ENCODE data around the gene TBX2.

Gene TBX2

GRCh38 chr17:61412143-61412859, 12.7 kb downstream of the TBX2 start:
- DNase-seq, result peak in 51 of 56 donors; percentile 20 to 87 (median 64)

GRCh38 chr17:61412860-61413660, 13.4 kb downstream of the TBX2 start:
- DNase-seq, result no peak

GRCh38 chr17:61413661-61414126, 14.1 kb downstream of the TBX2 start:
- DNase-seq, result no peak

- DNase-seq, result no peak
Observed at GRCh38 chr17:61414141-61414935, 14.7 kb downstream of the TBX2 start.

- DNase-seq, result no peak
Observed at GRCh38 chr17:61414936-61415251, 15.3 kb downstream of the TBX2 start.

- no peak for DNase-seq
Observed at GRCh38 chr17:61415374-61416210, 15.9 kb downstream of the TBX2 start.

GRCh38 chr17:61416211-61416539, 16.5 kb downstream of the TBX2 start:
- DNase-seq, result no peak

- peak in 47 of 56 donors; percentile 11 to 82 (median 50) for DNase-seq
Observed at GRCh38 chr17:61416540-61417363, 17.1 kb downstream of the TBX2 start.

- DNase-seq, result no peak
Observed at GRCh38 chr17:61418449-61418848, 18.8 kb downstream of the TBX2 start.

- DNase-seq, result no peak
Observed at GRCh38 chr17:61419496-61420046, 19.9 kb downstream of the TBX2 start.

GRCh38 chr17:61420052-61420451, 20.4 kb downstream of the TBX2 start:
- DNase-seq, result no peak

GRCh38 chr17:61420745-61421398, 21.2 kb downstream of the TBX2 start:
- no peak for DNase-seq

- no peak for DNase-seq
Observed at GRCh38 chr17:61421460-61421859, 21.8 kb downstream of the TBX2 start.

GRCh38 chr17:61422116-61422799, 22.6 kb downstream of the TBX2 start:
- no peak for DNase-seq

GRCh38 chr17:61422869-61423268, 23.2 kb downstream of the TBX2 start:
- no peak for DNase-seq

- DNase-seq, result no peak
Observed at GRCh38 chr17:61423967-61424649, 24.5 kb downstream of the TBX2 start.

GRCh38 chr17:61425682-61426481, 26.2 kb downstream of the TBX2 start:
- no peak for DNase-seq

Data from nucleus accumbens (tissue), 56 donors.